HEK293T (cell line): Measurements from ENCODE around the gene TRIP13.

Experiments used
- CTCF ChIA-PET: fragments of 350-600 bp; formaldehyde crosslinking; extraction: SDS; loops from one replicate; lab custom pipeline; 2021; ENCODE audit warnings: antibody characterized with exemption, inconsistent platforms; lab: Yijun Ruan, JAX
- POLR2A ChIA-PET: fragments of 350-600 bp; formaldehyde crosslinking; extraction: SDS; loops from one replicate; lab custom pipeline; 2020; ENCODE audit warnings: antibody characterized with exemption, inconsistent platforms; lab: Yijun Ruan, JAX
- DNase-seq: peaks from one replicate; pipeline ENCODE4 v3.0.0; 2012; ENCODE audit warnings: mixed read lengths; ENCODE audit errors: extremely low spot score
- ARNT ChIP-seq: fragments of 450-650 bp; IDR thresholded peaks from 2 replicates; pipeline ENCODE4 v1.6.1; 2017; ENCODE audit warnings: mild to moderate bottlenecking
- BHLHE40 ChIP-seq: fragments of 450-650 bp; IDR thresholded peaks from 2 replicates; pipeline ENCODE4 v1.6.1; 2016; ENCODE audit warnings: mild to moderate bottlenecking, moderate library complexity, borderline replicate concordance
- CTBP1 ChIP-seq: fragments of 450-650 bp; IDR thresholded peaks from 2 replicates; pipeline ENCODE4 v1.6.1; 2016; ENCODE audit warnings: borderline replicate concordance
- ELF4 ChIP-seq: fragments of 450-650 bp; IDR thresholded peaks from 2 replicates; pipeline ENCODE4 v1.6.1; 2017; ENCODE audit warnings: antibody characterized with exemption
- FOXA1 ChIP-seq: fragments of 450-650 bp; IDR thresholded peaks from 2 replicates; pipeline ENCODE4 v1.6.1; 2016; ENCODE audit warnings: mild to moderate bottlenecking
- FOXK2 ChIP-seq: fragments of 450-650 bp; IDR thresholded peaks from 2 replicates; pipeline ENCODE4 v1.6.1; 2016; ENCODE audit warnings: mild to moderate bottlenecking
- FOXM1 ChIP-seq: fragments of 450-650 bp; IDR thresholded peaks from 2 replicates; pipeline ENCODE4 v1.6.1; 2017; ENCODE audit warnings: mild to moderate bottlenecking, borderline replicate concordance
- HDGF ChIP-seq: fragments of 450-650 bp; IDR thresholded peaks from 2 replicates; pipeline ENCODE4 v1.6.1; 2017; ENCODE audit warnings: antibody characterized with exemption, borderline replicate concordance
- L3MBTL2 ChIP-seq: fragments of 450-650 bp; conservative IDR thresholded peaks from 2 replicates; pipeline ENCODE4 v1.6.1; 2016; ENCODE audit warnings: mild to moderate bottlenecking
- LEF1 ChIP-seq: fragments of 450-650 bp; IDR thresholded peaks from 2 replicates; pipeline ENCODE4 v1.6.1; 2017; ENCODE audit warnings: mild to moderate bottlenecking, borderline replicate concordance
- NFRKB ChIP-seq: fragments of 450-650 bp; IDR thresholded peaks from 2 replicates; pipeline ENCODE4 v1.6.1; 2016; ENCODE audit warnings: mild to moderate bottlenecking, moderate library complexity
- PKNOX1 ChIP-seq: fragments of 450-650 bp; IDR thresholded peaks from 2 replicates; pipeline ENCODE4 v1.6.1; 2016
- SP1 ChIP-seq: fragments of 450-650 bp; IDR thresholded peaks from 2 replicates; pipeline ENCODE4 v1.6.1; 2017
- SUZ12 ChIP-seq: fragments of 450-650 bp; IDR thresholded peaks from 2 replicates; pipeline ENCODE4 v1.6.1; 2016; ENCODE audit warnings: mild to moderate bottlenecking
- TARDBP ChIP-seq: fragments of 450-650 bp; IDR thresholded peaks from 2 replicates; pipeline ENCODE4 v1.6.1; 2016
- ZNF384 ChIP-seq: fragments of 450-650 bp; IDR thresholded peaks from 2 replicates; pipeline ENCODE4 v1.6.1; 2016

The TRIP13 gene

GRCh38 chr5:881551-881935 lies 11.1 kb upstream of the TRIP13 start:
- CTCF ChIA-PET = no interaction called here
- POLR2A ChIA-PET = interaction anchor here (0.8 kb wide), 1 partner anchor 11 kb away, joined by 4 read pairs; the partner anchor contains the start of genes BRD9 and TRIP13
- TF ChIP-seq ARNT (no peak), FOXM1 (no peak), BHLHE40 (no peak), TARDBP (no peak), ZNF384 (no peak), SP1 (no peak), L3MBTL2 (no peak), SUZ12 (no peak), FOXK2 (no peak), PKNOX1 (no peak), HDGF (no peak), FOXA1 (no peak), CTBP1 (no peak)
- no peak for DNase-seq

GRCh38 chr5:882253-883183 lies 10.2 kb upstream of the TRIP13 start:
- TF ChIP-seq SP1 (no peak), TARDBP (no peak), ARNT (no peak), FOXM1 (no peak), LEF1 (no peak), FOXK2 (no peak), CTBP1 (no peak), SUZ12 (no peak), ZNF384 (no peak), L3MBTL2 (no peak), FOXA1 (no peak), HDGF (no peak), ELF4 (no peak), BHLHE40 (no peak)
- ChIA-PET POLR2A (no interaction called here), CTCF (no interaction called here)
- no peak for DNase-seq

- ChIA-PET CTCF (no interaction called here), POLR2A (interaction anchor here (1.7 kb wide), 1 partner anchor 9 kb away, joined by 6 read pairs; the partner anchor contains the start of genes BRD9 and TRIP13)
- DNase-seq = no peak
- no peak for TF ChIP-seq HDGF
- no peak for TF ChIP-seq BHLHE40
- TF ChIP-seq SUZ12 = no peak
- no peak for TF ChIP-seq PKNOX1
- TF ChIP-seq FOXA1 = no peak
- no peak for TF ChIP-seq FOXM1
- no peak for TF ChIP-seq ARNT
- no peak for TF ChIP-seq ZNF384
- no peak for TF ChIP-seq NFRKB
- TF ChIP-seq FOXK2 = no peak
- no peak for TF ChIP-seq SP1
- no peak for TF ChIP-seq LEF1
- no peak for TF ChIP-seq TARDBP
- TF ChIP-seq CTBP1 = no peak
- TF ChIP-seq ELF4 = no peak
- TF ChIP-seq L3MBTL2 = no peak
Measured at GRCh38 chr5:883475-884181, 9.1 kb upstream of the TRIP13 start.

GRCh38 chr5:884345-885126 lies 8.1 kb upstream of the TRIP13 start:
- CTCF ChIA-PET = no interaction called here
- no peak for DNase-seq
- no peak for TF ChIP-seq CTBP1
- TF ChIP-seq FOXA1 = no peak
- TF ChIP-seq NFRKB = no peak
- TF ChIP-seq ARNT = no peak
- TF ChIP-seq TARDBP = no peak
- no peak for TF ChIP-seq ELF4
- no peak for TF ChIP-seq LEF1
- TF ChIP-seq HDGF = no peak
- no peak for TF ChIP-seq SP1
- no peak for TF ChIP-seq SUZ12
- no peak for TF ChIP-seq FOXM1
- TF ChIP-seq ZNF384 = no peak
- no peak for TF ChIP-seq PKNOX1
- no peak for TF ChIP-seq FOXK2
- POLR2A ChIA-PET = interaction anchor here (1.7 kb wide), 1 partner anchor 8 kb away, joined by 6 read pairs; the partner anchor contains the start of genes BRD9 and TRIP13

- CTCF ChIA-PET = no interaction called here
- POLR2A ChIA-PET = interaction anchor here (1.7 kb wide), 1 partner anchor 8 kb away, joined by 6 read pairs; the partner anchor contains the start of genes BRD9 and TRIP13
- TF ChIP-seq ELF4 (no peak), FOXA1 (no peak), CTBP1 (no peak), FOXK2 (no peak), NFRKB (no peak), TARDBP (no peak), HDGF (no peak), ARNT (no peak), BHLHE40 (no peak), SUZ12 (no peak), ZNF384 (no peak), L3MBTL2 (no peak), LEF1 (no peak)
- no peak for DNase-seq
Measured at GRCh38 chr5:885127-885442, 7.6 kb upstream of the TRIP13 start.
